Left ventricle myocardium inferior (tissue), 1 donor: ENCODE measurements around the gene L1CAM. TPM values are rescaled to one million over a fixed set of nuclear protein-coding genes. Genes with fewer than 3 reads are reported as not detected.

Experiments used
- DNase-seq: peaks from one replicate; pipeline ENCODE4 v3.0.0-alpha.2; 2020
- H3K27ac ChIP-seq: fragments of 200-600 bp; replicated peaks from 2 replicates; pipeline ENCODE4 v1.8.0; 2021
- H3K27me3 ChIP-seq: fragments of 200-600 bp; 2 replicates; pipeline ENCODE4 v1.8.0; 2021; ENCODE audit warnings: low read depth
- H3K36me3 ChIP-seq: fragments of 200-600 bp; 2 replicates; pipeline ENCODE4 v1.8.0; 2021
- H3K4me1 ChIP-seq: fragments of 200-600 bp; 2 replicates; pipeline ENCODE4 v1.8.0; 2021
- H3K4me3 ChIP-seq: fragments of 200-600 bp; 2 replicates; pipeline ENCODE4 v1.8.0; 2021; ENCODE audit warnings: mild to moderate bottlenecking, moderate library complexity
- H3K9me3 ChIP-seq: fragments of 200-600 bp; replicated peaks from 2 replicates; pipeline ENCODE4 v1.8.0; 2021
- CTCF ChIP-seq: fragments of 200-600 bp; IDR thresholded peaks from 2 replicates; pipeline ENCODE4 v1.8.0; 2021; ENCODE audit warnings: antibody characterized with exemption, mild to moderate bottlenecking, borderline replicate concordance
- intact Hi-C: fragments of 100-400 bp; cut with micrococcal nuclease; formaldehyde crosslinking; loops from one replicate; pipeline ENCODE4 v1.11.0; 2022
- total RNA-seq: library from RNA; stranded (reverse); fragmentation: NEBNext Ultra II Directional; extraction: Animal tissue kit (Norgen Biotek cat#: 25700); gene quantifications from one replicate; pipeline ENCODE4 v1.2.1, GENCODE V29; 2021
- donor health status: DM: no; HTN: yes; CAD: no; lungs with severe emphysema.

Gene L1CAM
- total RNA-seq, 1 donor from 2014 or later: 4.0 TPM

GRCh38 chrX:153816831-153817690, 68.9 kb downstream of the L1CAM start:
- H3K36me3 ChIP-seq: no peaks in the 10 kb centered on the region
- no peak overlapping the region for H3K4me3 ChIP-seq
- DNase-seq: no peak
- H3K4me1 ChIP-seq: peaks cover 10% of the 10 kb centered on the region
- intact Hi-C loops: no loop called here
- TF ChIP-seq CTCF: no peak
- no peaks in the 10 kb centered on the region for H3K27me3 ChIP-seq
- no peak overlapping the region for H3K27ac ChIP-seq
- H3K9me3 ChIP-seq: no peaks in the 10 kb centered on the region

GRCh38 chrX:153814591-153815315, 71.2 kb downstream of the L1CAM start:
- Histone ChIP-seq H3K4me1 (peaks cover 10% of the 10 kb centered on the region), H3K27me3 (no peaks in the 10 kb centered on the region), H3K36me3 (no peaks in the 10 kb centered on the region), H3K27ac (no peak overlapping the region), H3K9me3 (no peaks in the 10 kb centered on the region), H3K4me3 (no peak overlapping the region)
- intact Hi-C loops: no loop called here
- DNase-seq: no peak
- no peak for TF ChIP-seq CTCF

- H3K27ac ChIP-seq: no peak overlapping the region
- H3K27me3 ChIP-seq: no peaks in the 10 kb centered on the region
- no peaks in the 10 kb centered on the region for H3K9me3 ChIP-seq
- no peaks in the 10 kb centered on the region for H3K36me3 ChIP-seq
- DNase-seq: no peak
- peaks cover 3% of the 10 kb centered on the region for H3K4me1 ChIP-seq
- intact Hi-C loops: no loop called here
- H3K4me3 ChIP-seq: no peak overlapping the region
- TF ChIP-seq CTCF: no peak
Observed at GRCh38 chrX:153813161-153813560, 72.8 kb downstream of the L1CAM start.

- Histone ChIP-seq H3K27ac (no peak overlapping the region), H3K4me1 (no peaks in the 10 kb centered on the region), H3K27me3 (no peaks in the 10 kb centered on the region), H3K36me3 (no peaks in the 10 kb centered on the region), H3K4me3 (no peak overlapping the region), H3K9me3 (no peaks in the 10 kb centered on the region)
- DNase-seq: no peak
- no peak for TF ChIP-seq CTCF
- intact Hi-C loops: no loop called here
Observed at GRCh38 chrX:153812220-153812619, 73.8 kb downstream of the L1CAM start.

Other genes with a start within 250 kb of the L1CAM start
- not detected for gene DUSP9, start 239.0 kb downstream of the L1CAM start, total RNA-seq
- 6.1 TPM for gene PNCK, start 212.4 kb downstream of the L1CAM start, total RNA-seq
- 229 TPM for gene SLC6A8, start 198.2 kb downstream of the L1CAM start, total RNA-seq
- 80.8 TPM for gene BCAP31, start 161.8 kb downstream of the L1CAM start, total RNA-seq
- gene ABCD1, start 161.3 kb downstream of the L1CAM start, total RNA-seq: 16.0 TPM
- gene PLXNB3, start 121.9 kb downstream of the L1CAM start, total RNA-seq: 2.9 TPM
- gene SRPK3, start 105.1 kb downstream of the L1CAM start, total RNA-seq: 52.8 TPM
- 72.5 TPM for gene IDH3G, start 91.8 kb downstream of the L1CAM start, total RNA-seq
- 123 TPM for gene SSR4, start 91.5 kb downstream of the L1CAM start, total RNA-seq
- gene PDZD4, start 55.6 kb downstream of the L1CAM start, total RNA-seq: 4.5 TPM
- gene AVPR2, start 18.5 kb upstream of the L1CAM start, total RNA-seq: 3.1 TPM
- 10.0 TPM for gene ARHGAP4, start 40.1 kb upstream of the L1CAM start, total RNA-seq
- 67.1 TPM for gene NAA10, start 48.9 kb upstream of the L1CAM start, total RNA-seq
- 7.5 TPM for gene RENBP, start 58.5 kb upstream of the L1CAM start, total RNA-seq
- 28.4 TPM for gene HCFC1, start 85.6 kb upstream of the L1CAM start, total RNA-seq
- gene TMEM187, start 86.6 kb upstream of the L1CAM start, total RNA-seq: 6.4 TPM
- gene IRAK1, start 133.7 kb upstream of the L1CAM start, total RNA-seq: 40.6 TPM
- 28.3 TPM for gene MECP2, start 211.5 kb upstream of the L1CAM start, total RNA-seq